Left colon (tissue), 2 donors: Measurements from ENCODE around the gene LRRC8D. TPM values are rescaled to one million over a fixed set of nuclear protein-coding genes. Genes with fewer than 3 reads are reported as not detected.

ENCODE experiments used
- ATAC-seq: fragments of 200-7000 bp; cut with Tn5 transposase; one replicate; pipeline ENCODE4 v1.9.1; 2020; ENCODE audit warnings: mild to moderate bottlenecking, moderate library complexity
- DNase-seq, 2 donors: peaks; one replicate each; pipeline ENCODE4 v3.0.0-alpha.2; 2020
- intact Hi-C, 2 donors: fragments of 100-400 bp; cut with DNase I in 1 of 2; cut with micrococcal nuclease in 1 of 2; formaldehyde crosslinking; loops; one replicate each; pipeline versions ENCODE4 v1.11.2 to v1.14.0; 2022; cut with DNase I, micrococcal nuclease
- total RNA-seq, 2 donors: library from RNA; stranded (reverse); fragmentation: NEBNext Ultra II Directional; extraction: Animal tissue kit (Norgen Biotek cat#: 25700); gene quantifications; one replicate each; pipeline ENCODE4 v1.2.1, GENCODE V29; 2021
- donor health status: DM: no; HTN: no; CAD: no.
- donor health status: DM: yes; HTN: yes; CAD: no.

The LRRC8D gene
- total RNA-seq, 2 donors from 2014 or later = 36.6 to 48.0 TPM

GRCh38 chr1:89942825-89943658 lies 122.2 kb downstream of the LRRC8D start:
- ATAC-seq (peak; percentile 25), DNase-seq (no peak)
- intact Hi-C loops = no loop called here

- DNase-seq (no peak), ATAC-seq (peak; percentile 47)
- intact Hi-C loops = no loop called here
Measured at GRCh38 chr1:89943846-89944781, 123.3 kb downstream of the LRRC8D start.

- intact Hi-C loops = no loop called here
- ATAC-seq (no peak), DNase-seq (no peak)
Measured at GRCh38 chr1:89945852-89946476, 125.1 kb downstream of the LRRC8D start.

GRCh38 chr1:89946532-89946931 lies 125.7 kb downstream of the LRRC8D start:
- DNase-seq (no peak), ATAC-seq (peak; percentile 61)
- intact Hi-C loops = no loop called here

- intact Hi-C loops = no loop called here
- DNase-seq (no peak), ATAC-seq (no peak)
Measured at GRCh38 chr1:89948722-89949345, 128.0 kb downstream of the LRRC8D start.

GRCh38 chr1:89949991-89950624 lies 129.3 kb downstream of the LRRC8D start:
- no peak for DNase-seq
- intact Hi-C loops = no loop called here
- peak; percentile 53 for ATAC-seq

GRCh38 chr1:89950703-89951102 lies 129.9 kb downstream of the LRRC8D start:
- no peak for ATAC-seq
- intact Hi-C loops = no loop called here
- DNase-seq = no peak

- intact Hi-C loops = no loop called here
- DNase-seq (no peak), ATAC-seq (no peak)
Measured at GRCh38 chr1:89951766-89952604, 131.2 kb downstream of the LRRC8D start.

- intact Hi-C loops = no loop called here
- DNase-seq = no peak
- no peak for ATAC-seq
Measured at GRCh38 chr1:89952605-89953130, 131.8 kb downstream of the LRRC8D start.

- intact Hi-C loops = no loop called here
- DNase-seq (peak; percentile 66 to 78), ATAC-seq (peak; percentile 94)
Measured at GRCh38 chr1:89953131-89953626, 132.3 kb downstream of the LRRC8D start.

- ATAC-seq = no peak
- DNase-seq = no peak
- intact Hi-C loops = no loop called here
Measured at GRCh38 chr1:89953929-89954328, 133.1 kb downstream of the LRRC8D start.

GRCh38 chr1:89954401-89954800 lies 133.6 kb downstream of the LRRC8D start:
- ATAC-seq = no peak
- no peak for DNase-seq
- intact Hi-C loops = no loop called here

- ATAC-seq (no peak), DNase-seq (no peak)
- intact Hi-C loops = no loop called here
Measured at GRCh38 chr1:89955311-89956205, 134.7 kb downstream of the LRRC8D start.

GRCh38 chr1:89957107-89957506 lies 136.3 kb downstream of the LRRC8D start:
- intact Hi-C loops = no loop called here
- no peak for DNase-seq
- peak; percentile 38 for ATAC-seq

GRCh38 chr1:89958851-89959654 lies 138.2 kb downstream of the LRRC8D start:
- ATAC-seq (no peak), DNase-seq (no peak)
- intact Hi-C loops = no loop called here
